ENCODE results near the gene TRAP1.
"Not testable (repeated sequence)": the region's sequence is repeated elsewhere in the genome, so short reads cannot be mapped to it uniquely, and the experiment has no call there.

Gene TRAP1

GRCh38 chr16:3736116-3736515 is 18.8 kb upstream of the TRAP1 start:
- no peak for DNase-seq (ENCODE audit: low read depth)

DNA sequence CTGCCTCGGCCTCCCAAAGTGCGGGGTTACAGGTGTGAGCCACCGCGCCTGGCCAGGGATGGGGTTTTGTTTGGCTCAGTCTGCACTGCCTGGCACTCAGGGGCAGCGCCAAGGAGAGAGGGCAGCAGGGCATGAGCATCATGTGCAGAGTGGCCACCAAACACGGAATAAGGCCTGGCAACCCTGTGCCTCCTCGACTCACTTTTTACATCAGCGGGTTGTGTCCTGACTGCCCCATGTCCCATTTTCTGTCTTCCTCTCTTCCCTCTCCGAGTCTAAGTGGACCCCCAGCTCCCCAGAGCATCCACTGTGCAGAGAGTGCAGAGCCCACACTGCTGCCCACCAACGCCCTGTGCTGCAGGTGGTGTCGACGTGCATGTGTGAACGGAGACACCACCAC is 18.2 kb upstream of the TRAP1 start:
- no peak for DNase-seq (ENCODE audit: low read depth)

GRCh38 chr16:3734758-3735221 is 17.5 kb upstream of the TRAP1 start:
- DNase-seq (ENCODE audit: low read depth) = no peak

DNA sequence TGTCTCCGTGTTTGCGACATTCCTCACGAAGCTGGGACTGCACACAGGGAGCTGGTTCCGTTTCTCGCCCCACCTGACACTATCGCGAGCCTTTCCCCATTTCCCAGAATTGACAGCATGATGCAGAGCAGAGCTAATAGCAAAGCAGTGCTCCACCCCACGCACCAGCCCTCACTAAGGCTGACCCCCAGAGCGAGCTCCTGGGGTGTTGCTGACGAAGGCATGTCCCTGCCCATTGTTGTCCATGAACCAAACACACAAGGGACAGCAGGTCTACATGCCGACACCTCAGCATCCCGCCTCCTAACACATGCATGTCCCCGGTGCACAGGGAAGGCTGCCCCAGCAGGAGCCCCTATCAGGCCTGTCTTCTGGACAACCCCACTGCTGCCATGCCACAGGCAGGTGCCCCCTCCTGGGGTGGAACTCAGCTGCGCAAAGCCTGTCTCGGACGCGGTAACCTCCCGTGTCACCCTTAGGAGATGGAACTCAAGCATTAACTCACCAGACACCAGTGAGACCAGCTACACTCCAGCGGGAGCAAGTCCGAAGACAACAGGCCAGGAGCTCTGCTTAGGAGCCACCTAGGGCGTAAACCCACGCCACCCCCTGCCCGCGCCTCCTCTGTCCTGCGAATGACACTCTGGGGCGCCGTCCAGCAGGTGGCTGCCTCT is 16.9 kb upstream of the TRAP1 start:
- DNase-seq (ENCODE audit: low read depth) = no peak

DNA sequence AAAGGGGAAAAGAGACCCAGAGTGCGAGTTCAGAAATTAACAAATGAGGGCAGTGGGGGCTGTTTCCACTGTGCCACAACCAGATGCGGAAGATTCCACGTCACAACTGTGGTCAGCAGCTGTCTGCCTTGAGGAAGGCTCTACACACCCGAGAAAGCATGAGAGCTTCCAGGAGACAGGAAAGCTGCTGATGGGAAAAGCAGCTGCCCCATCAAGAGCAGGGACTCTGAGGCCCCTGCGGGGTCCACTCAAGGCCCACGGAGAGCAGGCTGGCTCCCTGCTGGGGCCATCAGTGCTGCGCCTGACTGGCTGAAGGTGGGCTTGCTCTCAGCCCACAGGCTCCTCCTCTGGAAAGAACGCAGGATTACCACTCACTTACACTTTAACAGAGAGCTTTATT is 14.8 kb upstream of the TRAP1 start:
- DNase-seq (ENCODE audit: low read depth) = no peak

DNA sequence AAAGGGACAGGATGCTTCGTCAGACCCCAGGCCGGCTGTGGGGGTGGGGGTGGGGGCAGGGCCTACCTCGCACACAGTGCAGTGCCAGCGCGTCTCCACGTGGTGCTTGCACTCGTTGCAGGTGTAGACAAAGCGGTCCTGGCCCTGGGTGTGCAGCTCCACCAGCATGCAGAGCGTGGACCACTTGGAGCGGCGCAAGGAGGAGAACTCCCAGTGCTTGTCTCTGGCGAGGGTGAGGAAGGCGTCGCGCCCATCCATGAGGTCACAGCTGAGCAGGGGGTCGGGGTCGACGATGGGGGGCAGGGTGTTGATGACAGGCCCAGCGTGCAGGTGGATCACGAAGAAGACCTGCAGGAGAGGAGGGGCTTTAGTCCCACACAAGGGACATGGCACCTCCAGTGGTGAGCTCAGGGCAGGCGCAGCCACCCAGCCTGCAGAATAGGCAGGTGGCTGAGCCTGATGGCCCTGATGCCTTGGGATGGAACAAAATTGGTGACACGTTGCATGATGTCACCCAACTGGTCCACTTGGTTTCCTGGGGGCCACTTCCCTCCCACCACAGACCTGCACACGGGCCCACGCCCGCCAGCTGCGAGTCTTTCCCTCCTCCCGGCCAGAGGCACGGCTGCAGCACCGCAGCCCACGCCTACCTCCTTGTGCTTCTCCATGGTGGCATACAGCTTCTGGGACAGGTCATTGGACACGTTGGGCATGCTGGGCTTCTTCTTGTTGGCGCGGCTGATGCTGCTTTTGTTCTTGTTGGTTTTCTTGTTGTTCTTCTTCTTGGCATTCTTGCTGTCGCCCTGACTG is 14.0 kb upstream of the TRAP1 start:
- DNase-seq (ENCODE audit: low read depth) = no peak

DNA sequence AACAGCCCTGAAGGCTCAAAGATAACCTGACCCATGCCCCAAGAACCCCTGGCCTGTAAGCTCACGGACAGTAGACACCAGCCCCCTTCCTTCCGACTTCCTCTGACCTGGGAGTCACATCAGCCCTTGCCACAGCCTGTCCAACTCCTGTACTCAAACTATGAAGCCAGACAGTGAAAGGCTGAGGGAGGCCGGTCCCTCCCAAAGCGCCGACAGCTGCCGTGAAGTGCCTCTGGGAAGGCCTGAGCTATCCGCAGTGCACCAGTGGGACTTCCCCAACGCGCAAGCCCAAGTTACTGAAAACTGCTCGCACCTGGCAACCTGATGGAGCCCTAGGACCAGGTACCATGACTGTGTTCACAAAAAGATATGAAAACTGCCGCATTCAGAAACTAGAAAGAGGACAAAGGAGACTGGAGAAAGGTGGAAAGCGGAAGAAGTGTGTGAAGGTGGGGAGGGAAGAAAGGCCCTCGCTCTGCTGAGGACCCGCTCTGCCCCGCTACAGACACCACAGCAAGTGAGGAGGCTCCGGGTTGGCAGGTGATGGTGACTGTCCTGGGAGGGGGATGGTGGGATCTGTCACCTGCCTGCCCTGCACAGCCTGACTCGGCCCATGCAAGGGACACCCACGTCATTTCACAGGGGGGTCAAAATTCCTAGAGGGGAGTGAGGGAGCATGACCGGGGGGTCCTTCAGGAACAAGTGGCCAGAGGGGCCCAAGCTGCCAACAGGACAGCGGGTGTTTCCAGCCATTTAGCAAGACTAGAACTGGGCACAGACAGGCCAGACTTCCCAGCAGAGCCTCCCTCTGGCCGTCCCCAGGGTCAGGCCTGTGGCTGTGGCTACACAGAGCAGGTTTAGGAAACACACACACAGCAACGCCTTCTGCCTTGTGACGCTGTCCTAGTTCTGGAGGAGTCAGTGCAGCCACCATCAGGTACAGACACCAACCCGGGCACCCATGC is 13.1 kb upstream of the TRAP1 start:
- no peak for DNase-seq (ENCODE audit: low read depth)

- DNase-seq (ENCODE audit: low read depth) = no peak
Measured at GRCh38 chr16:3729161-3730112, 12.1 kb upstream of the TRAP1 start.

DNA sequence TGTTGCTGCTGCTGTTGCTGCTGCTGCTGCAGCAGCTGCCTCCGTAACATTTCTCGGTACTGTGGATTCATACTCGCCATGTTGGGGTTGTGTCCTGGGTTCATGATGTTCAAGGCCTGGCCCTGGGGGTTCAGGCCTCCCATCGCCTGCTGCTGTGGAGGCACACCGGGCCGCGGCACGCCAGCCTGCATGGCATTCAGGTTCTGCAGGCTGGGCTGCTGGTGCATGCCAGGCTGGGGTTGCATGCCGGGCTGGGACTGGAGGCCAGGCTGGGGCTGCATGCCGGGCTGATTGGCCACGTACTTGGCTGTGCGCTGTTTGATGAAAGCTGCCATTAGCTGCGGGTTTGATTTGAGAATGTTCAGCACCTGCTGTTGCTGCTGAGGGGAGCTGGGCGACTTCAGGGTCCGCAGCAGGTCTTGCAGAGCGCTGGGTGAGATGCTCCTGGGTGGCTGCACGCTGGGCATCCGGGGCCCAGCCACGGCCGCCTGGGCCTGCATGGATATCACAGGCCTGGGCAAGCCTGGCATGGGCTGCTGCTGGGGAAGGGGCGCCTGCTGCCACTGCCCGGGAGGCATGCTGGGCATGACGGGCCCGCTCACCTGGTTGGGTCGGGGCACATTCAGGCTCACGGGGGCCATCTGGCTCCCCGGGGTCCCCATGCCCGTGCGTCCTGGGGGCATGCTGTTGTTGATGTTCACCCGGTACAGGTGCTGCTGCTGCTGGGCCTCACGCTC is 11.3 kb upstream of the TRAP1 start:
- DNase-seq (ENCODE audit: low read depth) = no peak

DNA sequence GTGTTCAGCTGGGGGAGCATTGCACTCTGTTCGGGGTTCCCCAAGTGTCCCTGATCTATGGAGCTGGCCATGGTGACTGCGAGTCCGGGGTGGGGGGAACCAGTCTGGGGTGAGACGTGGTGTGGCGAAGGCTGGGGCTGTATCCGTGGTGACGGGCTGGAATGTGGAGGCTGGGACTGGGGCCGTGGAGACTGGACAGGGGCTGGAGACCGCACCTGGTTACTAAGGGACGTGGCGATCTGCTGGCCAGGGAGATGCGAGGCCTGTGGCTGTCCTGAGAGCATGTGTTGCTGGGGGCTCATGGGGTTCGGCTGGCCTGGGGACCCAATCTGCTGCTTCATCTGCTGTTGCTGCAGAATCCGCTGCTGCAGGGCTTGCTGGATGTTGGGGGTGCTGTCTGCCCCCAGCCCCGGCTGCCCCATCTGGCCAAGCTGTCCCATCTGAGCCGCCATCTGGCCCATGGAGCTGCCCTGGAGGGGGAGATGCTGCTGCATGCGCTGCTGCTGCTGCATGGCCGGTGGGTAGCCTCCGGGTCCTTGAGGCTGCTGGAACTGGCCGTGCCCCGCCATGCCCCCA is 10.6 kb upstream of the TRAP1 start:
- DNase-seq (ENCODE audit: low read depth) = no peak

- no peak for DNase-seq (ENCODE audit: low read depth)
Measured at GRCh38 chr16:3726021-3726687, 8.8 kb upstream of the TRAP1 start.

DNA sequence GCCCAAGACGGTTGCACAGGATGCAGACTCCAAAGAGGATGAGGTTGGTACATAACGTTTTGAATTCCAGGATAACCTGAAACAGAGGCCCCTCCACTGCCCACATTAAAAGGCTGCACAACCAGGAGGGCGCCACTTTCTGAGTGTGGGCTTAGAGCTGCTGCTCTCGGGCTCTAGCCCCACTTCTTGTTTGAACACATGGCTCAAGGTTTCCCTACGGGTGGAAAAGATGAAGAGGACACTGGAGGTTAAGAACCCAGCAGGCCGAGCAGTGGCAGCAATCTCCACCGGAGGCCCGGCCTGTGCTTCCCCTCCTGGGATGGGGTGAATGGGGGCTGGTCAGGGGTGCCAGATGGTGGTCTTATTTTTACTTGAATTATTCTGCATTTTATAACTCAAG is 8.0 kb upstream of the TRAP1 start:
- no peak for DNase-seq (ENCODE audit: low read depth)

DNA sequence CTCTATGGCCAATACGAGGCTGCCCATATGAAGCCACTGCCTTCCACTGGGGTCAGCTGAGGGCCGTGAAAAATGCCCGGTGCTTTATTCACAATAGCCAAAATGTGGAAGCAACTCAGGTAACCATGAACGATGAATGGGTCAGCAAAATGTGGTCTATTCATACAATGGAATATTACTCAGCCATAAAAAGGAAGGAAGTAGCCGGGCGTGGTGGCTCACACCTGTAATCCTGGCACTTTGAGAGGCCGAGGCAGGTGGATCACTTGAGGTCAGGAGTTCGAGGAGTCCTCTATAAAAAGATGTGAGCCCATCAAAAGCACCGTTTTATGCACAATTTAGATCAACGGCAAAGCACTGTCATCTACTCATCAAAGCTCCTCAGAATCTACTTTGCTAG is 5.2 kb upstream of the TRAP1 start:
- no peak for DNase-seq (ENCODE audit: low read depth)

- DNase-seq (ENCODE audit: low read depth) = no peak
Measured at GRCh38 chr16:3720418-3720817, 3.1 kb upstream of the TRAP1 start.

- no peak for DNase-seq (ENCODE audit: low read depth)
Measured at GRCh38 chr16:3718628-3719027, 1.3 kb upstream of the TRAP1 start.

- DNase-seq (ENCODE audit: low read depth) = no peak
Measured at GRCh38 chr16:3718019-3718391, 681 bp upstream of the TRAP1 start.

DNA sequence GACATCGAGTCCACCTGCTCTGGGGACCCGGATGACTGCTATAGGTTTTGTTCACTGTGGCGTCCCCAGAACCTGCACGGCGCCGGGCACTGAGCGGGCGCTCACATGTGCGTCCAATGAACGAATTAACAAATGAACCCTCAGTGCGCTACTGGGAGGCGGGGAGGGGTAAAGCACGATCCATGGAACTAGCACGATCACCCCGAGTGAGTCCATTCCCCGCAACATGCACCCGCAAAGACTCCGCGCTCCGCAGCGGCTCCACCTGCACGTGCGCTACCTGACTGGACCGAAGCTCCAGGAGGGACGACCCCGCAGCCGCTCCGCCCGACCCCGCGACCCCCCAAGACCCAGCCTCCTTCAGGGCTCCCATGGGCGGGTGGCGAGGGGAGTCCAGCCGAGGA is 491 bp downstream of the TRAP1 start:
- no peak for DNase-seq (ENCODE audit: low read depth)

DNA sequence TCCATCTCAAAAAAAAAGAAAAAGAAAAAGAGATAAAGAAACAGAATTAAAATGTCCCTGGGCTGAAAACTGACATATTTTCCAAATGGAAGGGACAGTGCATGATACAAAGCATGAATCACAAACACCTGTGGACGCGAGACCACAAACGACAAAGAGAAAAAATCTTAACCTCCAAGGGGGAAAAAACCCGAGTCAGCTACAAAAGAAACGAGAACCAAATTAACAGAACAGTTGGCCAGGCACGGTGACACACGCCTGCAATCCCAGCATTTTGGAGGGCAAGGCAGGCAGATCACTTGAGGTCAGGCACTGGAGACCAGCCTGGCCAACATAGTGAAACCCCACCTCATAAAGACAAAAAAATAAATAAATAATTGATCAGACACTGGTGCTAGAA is 1.9 kb downstream of the TRAP1 start:
- no peak for DNase-seq (ENCODE audit: low read depth)

DNA sequence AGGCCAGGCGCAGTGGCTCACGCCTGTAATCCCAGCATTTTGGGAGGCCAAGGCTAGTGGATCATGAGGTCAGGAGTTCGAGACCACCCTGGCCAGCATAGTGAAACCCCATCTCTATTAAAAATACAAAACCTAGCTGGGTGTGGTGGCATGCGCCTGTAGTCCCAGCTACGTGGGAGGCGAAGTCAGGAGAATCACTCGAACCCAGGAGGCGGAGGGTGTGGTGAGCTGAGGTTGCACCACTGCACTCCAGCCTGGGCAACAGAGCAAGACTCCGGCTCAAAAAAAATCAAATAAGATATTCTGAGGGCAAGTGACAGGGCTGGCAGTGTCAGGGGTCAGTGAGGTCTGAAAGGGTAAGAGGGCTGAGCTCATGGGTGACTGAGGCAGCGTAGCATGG is 2.9 kb downstream of the TRAP1 start:
- not testable (repeated sequence) for DNase-seq (ENCODE audit: low read depth)

All from T-helper 22 cell (primary cell).